ENCODE results near the gene SEC22A.

The SEC22A gene

DNA sequence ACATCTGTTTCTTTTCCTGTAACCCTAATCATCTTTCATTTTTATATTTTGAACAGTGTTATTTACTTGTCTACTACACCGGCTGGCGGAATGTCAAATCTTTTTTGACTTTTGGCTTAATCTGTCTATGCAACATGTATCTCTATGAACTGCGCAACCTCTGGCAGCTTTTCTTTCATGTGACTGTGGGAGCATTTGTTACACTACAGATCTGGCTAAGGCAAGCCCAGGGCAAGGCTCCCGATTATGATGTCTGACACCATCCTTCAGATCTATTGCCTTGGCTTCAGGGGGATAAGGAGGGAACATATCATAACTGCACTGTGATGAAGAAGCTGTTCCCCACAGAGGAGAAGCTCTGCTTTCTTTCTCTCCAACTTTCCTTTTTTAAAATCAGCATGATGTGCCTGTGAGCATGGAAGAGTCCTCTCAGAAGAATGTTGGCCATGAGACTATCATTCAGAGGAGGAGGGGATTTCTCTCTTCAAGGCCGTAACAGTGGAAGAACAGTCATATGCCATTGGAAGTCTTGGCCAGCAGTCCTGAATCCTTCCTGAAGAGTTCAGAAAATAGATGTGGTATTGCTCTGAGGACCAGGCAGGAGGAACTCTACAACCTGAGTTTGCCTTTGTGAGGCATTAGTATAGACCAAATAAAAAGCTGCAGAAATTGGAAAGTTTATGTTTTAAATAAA, 69.9 kb downstream of the SEC22A start:
- no peaks in the 10 kb centered on the region for H3K79me2 ChIP-seq (ENCODE audit: insufficient read depth, low read length)
- no peak overlapping the region for H3K4me3 ChIP-seq (ENCODE audit: low read length, poor library complexity, severe bottlenecking)
- 0 out of 2 replicates have a peak, but pooled peaks cover 4% of the 10 kb centered on the region for H3K36me3 ChIP-seq (ENCODE audit: insufficient read depth, low read length)
- H4K20me1 ChIP-seq (ENCODE audit: insufficient read depth, low read length, poor library complexity, severe bottlenecking) = no peaks in the 10 kb centered on the region
- no peaks in the 10 kb centered on the region for H3K9me2 ChIP-seq (replicated peaks; ENCODE audit: low read depth, low read length)
- H3K4me1 ChIP-seq (ENCODE audit: insufficient read depth, low read length, poor library complexity, severe bottlenecking) = no peaks in the 10 kb centered on the region
- H3K27me3 ChIP-seq (ENCODE audit: insufficient read depth, low read length, poor library complexity, severe bottlenecking) = no peaks in the 10 kb centered on the region
- TF ChIP-seq EZH2phosphoT487 (IDR thresholded peaks at IDR 0.05; ENCODE audit: borderline replicate concordance) = no peak
- TF ChIP-seq, protein P1, sequence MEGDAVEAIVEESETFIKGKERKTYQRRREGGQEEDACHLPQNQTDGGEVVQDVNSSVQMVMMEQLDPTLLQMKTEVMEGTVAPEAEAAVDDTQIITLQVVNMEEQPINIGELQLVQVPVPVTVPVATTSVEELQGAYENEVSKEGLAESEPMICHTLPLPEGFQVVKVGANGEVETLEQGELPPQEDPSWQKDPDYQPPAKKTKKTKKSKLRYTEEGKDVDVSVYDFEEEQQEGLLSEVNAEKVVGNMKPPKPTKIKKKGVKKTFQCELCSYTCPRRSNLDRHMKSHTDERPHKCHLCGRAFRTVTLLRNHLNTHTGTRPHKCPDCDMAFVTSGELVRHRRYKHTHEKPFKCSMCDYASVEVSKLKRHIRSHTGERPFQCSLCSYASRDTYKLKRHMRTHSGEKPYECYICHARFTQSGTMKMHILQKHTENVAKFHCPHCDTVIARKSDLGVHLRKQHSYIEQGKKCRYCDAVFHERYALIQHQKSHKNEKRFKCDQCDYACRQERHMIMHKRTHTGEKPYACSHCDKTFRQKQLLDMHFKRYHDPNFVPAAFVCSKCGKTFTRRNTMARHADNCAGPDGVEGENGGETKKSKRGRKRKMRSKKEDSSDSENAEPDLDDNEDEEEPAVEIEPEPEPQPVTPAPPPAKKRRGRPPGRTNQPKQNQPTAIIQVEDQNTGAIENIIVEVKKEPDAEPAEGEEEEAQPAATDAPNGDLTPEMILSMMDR (conservative IDR thresholded peaks at IDR 0.05; ENCODE audit: low read length) = no peak
- no peak overlapping the region for H3K4me2 ChIP-seq (ENCODE audit: low read depth, low read length, poor library complexity, severe bottlenecking)
- no peaks in the 10 kb centered on the region for H3F3A ChIP-seq (ENCODE audit: low read depth)
- H3K9me3 ChIP-seq (ENCODE audit: insufficient read depth, low read depth, low read length) = no peaks in the 10 kb centered on the region
- no peak overlapping the region for H2AFZ ChIP-seq (ENCODE audit: low read length)
- no peak overlapping the region for H3K9ac ChIP-seq (ENCODE audit: low read depth, low read length, poor library complexity, severe bottlenecking)

DNA sequence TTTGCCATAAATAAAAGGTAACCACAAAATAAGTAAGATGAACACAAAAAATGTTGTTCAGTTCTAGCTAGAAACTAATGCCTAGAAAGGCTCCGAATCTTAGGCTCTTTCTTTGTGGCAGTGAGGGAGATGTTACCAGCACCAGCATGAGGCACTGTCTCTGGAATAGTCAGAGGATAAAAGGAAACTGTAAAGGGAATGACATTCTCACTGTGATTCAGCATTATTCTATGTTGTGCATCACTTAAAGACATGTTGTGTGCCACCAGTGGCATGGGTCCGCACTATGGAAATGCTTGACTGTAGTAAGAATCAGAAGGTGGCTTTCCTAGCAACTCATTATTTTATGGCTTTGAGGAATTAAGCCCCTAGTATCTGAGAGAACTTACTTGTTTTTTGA, 70.8 kb downstream of the SEC22A start:
- H3K4me2 ChIP-seq (ENCODE audit: low read depth, low read length, poor library complexity, severe bottlenecking) = no peak overlapping the region
- H3K79me2 ChIP-seq (ENCODE audit: insufficient read depth, low read length) = no peaks in the 10 kb centered on the region
- H3K9ac ChIP-seq (ENCODE audit: low read depth, low read length, poor library complexity, severe bottlenecking) = no peak overlapping the region

DNA sequence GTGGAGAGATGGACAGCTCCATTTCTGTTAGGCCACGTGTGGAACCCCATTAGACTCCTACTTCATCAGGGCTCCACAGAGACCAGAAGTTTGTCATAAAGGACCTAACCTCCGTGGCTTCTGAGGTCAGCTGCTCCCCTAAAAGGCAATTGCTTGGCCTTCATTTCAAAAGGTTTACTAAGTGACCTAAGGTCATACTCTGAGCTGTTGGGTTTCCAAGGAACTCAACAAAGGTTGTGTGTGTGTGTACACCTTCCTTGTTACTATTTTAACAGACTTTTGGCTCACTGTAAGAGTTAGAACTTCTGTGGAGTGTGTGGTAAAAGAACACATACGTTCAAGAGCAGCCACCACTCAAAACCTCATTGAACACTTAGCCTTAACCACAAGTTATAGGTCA, 73.9 kb downstream of the SEC22A start:
- Histone ChIP-seq H3K4me3 (ENCODE audit: low read length, poor library complexity, severe bottlenecking) (no peak overlapping the region), H3K79me2 (ENCODE audit: insufficient read depth, low read length) (no peaks in the 10 kb centered on the region), H3K27me3 (ENCODE audit: insufficient read depth, low read length, poor library complexity, severe bottlenecking) (no peaks in the 10 kb centered on the region), H2AFZ (ENCODE audit: low read length) (no peak overlapping the region), H3K9ac (ENCODE audit: low read depth, low read length, poor library complexity, severe bottlenecking) (no peak overlapping the region), H3K9me3 (ENCODE audit: insufficient read depth, low read depth, low read length) (no peaks in the 10 kb centered on the region), H3K4me2 (ENCODE audit: low read depth, low read length, poor library complexity, severe bottlenecking) (no peak overlapping the region), H3K4me1 (ENCODE audit: insufficient read depth, low read length, poor library complexity, severe bottlenecking) (no peaks in the 10 kb centered on the region), H3K9me2 (replicated peaks; ENCODE audit: low read depth, low read length) (no peaks in the 10 kb centered on the region), H4K20me1 (ENCODE audit: insufficient read depth, low read length, poor library complexity, severe bottlenecking) (no peaks in the 10 kb centered on the region), H3F3A (ENCODE audit: low read depth) (no peaks in the 10 kb centered on the region), H3K36me3 (ENCODE audit: insufficient read depth, low read length) (no peaks in the 10 kb centered on the region)
- TF ChIP-seq EZH2phosphoT487 (IDR thresholded peaks at IDR 0.05; ENCODE audit: borderline replicate concordance) = no peak
- TF ChIP-seq, protein P1 (conservative IDR thresholded peaks at IDR 0.05; ENCODE audit: low read length) = no peak

More for the DNA sequence above, 70.8 kb downstream of the SEC22A start:
- Histone ChIP-seq H2AFZ (ENCODE audit: low read length) (no peak overlapping the region), H3K36me3 (ENCODE audit: insufficient read depth, low read length) (no peaks in the 10 kb centered on the region), H3K9me2 (replicated peaks; ENCODE audit: low read depth, low read length) (no peaks in the 10 kb centered on the region), H3K4me1 (ENCODE audit: insufficient read depth, low read length, poor library complexity, severe bottlenecking) (no peaks in the 10 kb centered on the region), H3F3A (ENCODE audit: low read depth) (no peaks in the 10 kb centered on the region), H4K20me1 (ENCODE audit: insufficient read depth, low read length, poor library complexity, severe bottlenecking) (no peaks in the 10 kb centered on the region), H3K4me3 (ENCODE audit: low read length, poor library complexity, severe bottlenecking) (no peak overlapping the region), H3K9me3 (ENCODE audit: insufficient read depth, low read depth, low read length) (no peaks in the 10 kb centered on the region), H3K27me3 (ENCODE audit: insufficient read depth, low read length, poor library complexity, severe bottlenecking) (no peaks in the 10 kb centered on the region)
- no peak for TF ChIP-seq EZH2phosphoT487 (IDR thresholded peaks at IDR 0.05; ENCODE audit: borderline replicate concordance)
- TF ChIP-seq, protein P1 (conservative IDR thresholded peaks at IDR 0.05; ENCODE audit: low read length) = no peak
